IgD-negative memory B cell (primary cell): ENCODE measurements around the gene ADRA2C. TPM values are rescaled to one million over a fixed set of nuclear protein-coding genes. Genes with fewer than 3 reads are reported as not detected.
"Not testable (repeated sequence)": the region's sequence is repeated elsewhere in the genome, so short reads cannot be mapped to it uniquely, and the experiment has no call there.

Source experiments
- H3K27ac Mint-ChIP-seq, 3 donors: one replicate each; pipeline ENCODE4 v1.8.0; 2020 to 2022; ENCODE audit warnings: mild to moderate bottlenecking in 3 of 3, mixed read lengths in 3 of 3, moderate library complexity in 1 of 3
- H3K27me3 Mint-ChIP-seq: one replicate; pipeline ENCODE4 v1.8.0; 2021; ENCODE audit warnings: mixed read lengths
- H3K36me3 Mint-ChIP-seq: one replicate; pipeline ENCODE4 v1.8.0; 2020; ENCODE audit warnings: mild to moderate bottlenecking, mixed read lengths
- H3K4me1 Mint-ChIP-seq, 3 donors: one replicate each; pipeline ENCODE4 v1.8.0; 2020 to 2022; ENCODE audit warnings: mixed read lengths in 3 of 3, mild to moderate bottlenecking in 1 of 3
- H3K4me3 Mint-ChIP-seq, 4 donors: one replicate each; pipeline ENCODE4 v1.8.0; 2020 to 2022; ENCODE audit warnings: mild to moderate bottlenecking in 4 of 4, mixed read lengths in 4 of 4, moderate library complexity in 3 of 4
- H3K9me3 Mint-ChIP-seq, 3 donors: one replicate each; pipeline ENCODE4 v1.8.0; 2020 to 2021; ENCODE audit warnings: mixed read lengths in 3 of 3, mild to moderate bottlenecking in 1 of 3
- polyA plus RNA-seq: library from polyadenylated mRNA; unstranded; fragments of 300-500 nt; fragmentation: Illumina TruSeq; gene quantifications from one replicate; pipeline ENCODE4 v1.2.3, GENCODE V29; 2021

ADRA2C gene
- polyA plus RNA-seq, 1 donor from 2014 or later = not detected

GRCh38 chr4:3812211-3812934 is 46.2 kb downstream of the ADRA2C start:
- Mint-ChIP-seq H3K27me3 (peaks cover 4% of the 10 kb centered on the region), H3K27ac (no peak overlapping the region), H3K9me3 (peaks cover 0 to 5% (median 0%) of the 10 kb centered on the region in 3 donors), H3K4me1 (no peaks in the 10 kb centered on the region), H3K4me3 (no peak overlapping the region), H3K36me3 (no peaks in the 10 kb centered on the region)

- H3K4me1 Mint-ChIP-seq = no peaks in the 10 kb centered on the region
- H3K27ac Mint-ChIP-seq = no peak overlapping the region
- H3K9me3 Mint-ChIP-seq = peaks cover 0 to 5% (median 0%) of the 10 kb centered on the region in 3 donors
- H3K27me3 Mint-ChIP-seq = no peaks in the 10 kb centered on the region
- no peak overlapping the region for H3K4me3 Mint-ChIP-seq
- H3K36me3 Mint-ChIP-seq = no peaks in the 10 kb centered on the region
Measured at GRCh38 chr4:3813151-3814052, 47.2 kb downstream of the ADRA2C start.

- H3K4me3 Mint-ChIP-seq = no peak overlapping the region
- no peak overlapping the region for H3K27ac Mint-ChIP-seq
- no peaks in the 10 kb centered on the region for H3K27me3 Mint-ChIP-seq
- H3K9me3 Mint-ChIP-seq = peaks cover 0 to 5% (median 0%) of the 10 kb centered on the region in 3 donors
- no peaks in the 10 kb centered on the region for H3K36me3 Mint-ChIP-seq
- H3K4me1 Mint-ChIP-seq = no peaks in the 10 kb centered on the region
Measured at GRCh38 chr4:3814053-3814570, 47.9 kb downstream of the ADRA2C start.

- not testable (repeated sequence) for H3K36me3 Mint-ChIP-seq, H3K27me3 Mint-ChIP-seq, H3K4me1 Mint-ChIP-seq, H3K27ac Mint-ChIP-seq, H3K4me3 Mint-ChIP-seq, H3K9me3 Mint-ChIP-seq
Measured at GRCh38 chr4:3814838-3815237, 48.7 kb downstream of the ADRA2C start.

GRCh38 chr4:3816256-3816825 is 50.2 kb downstream of the ADRA2C start:
- no peaks in the 10 kb centered on the region for H3K36me3 Mint-ChIP-seq
- no peak overlapping the region for H3K27ac Mint-ChIP-seq
- H3K27me3 Mint-ChIP-seq = no peaks in the 10 kb centered on the region
- H3K4me3 Mint-ChIP-seq = no peak overlapping the region
- H3K4me1 Mint-ChIP-seq = no peaks in the 10 kb centered on the region
- peaks cover 0 to 5% (median 0%) of the 10 kb centered on the region in 3 donors for H3K9me3 Mint-ChIP-seq

GRCh38 chr4:3816983-3817960 is 51.1 kb downstream of the ADRA2C start:
- Mint-ChIP-seq H3K36me3 (no peaks in the 10 kb centered on the region), H3K4me1 (no peaks in the 10 kb centered on the region), H3K4me3 (no peak overlapping the region), H3K27me3 (no peaks in the 10 kb centered on the region), H3K27ac (no peak overlapping the region), H3K9me3 (peaks cover 0 to 5% (median 0%) of the 10 kb centered on the region in 3 donors)

Other genes starting within 250 kb of the ADRA2C start
- 138 TPM for gene LRPAP1, start 234.0 kb upstream of the ADRA2C start, polyA plus RNA-seq